GM21723 (cell line): ENCODE measurements around the gene KIR3DL2.
"Not testable (repeated sequence)": the region's sequence is repeated elsewhere in the genome, so short reads cannot be mapped to it uniquely, and the experiment has no call there.

Source experiments
- ATAC-seq: cut with Tn5 transposase; IDR thresholded peaks from one replicate; pipeline ENCODE4 v1.9.1; 2021; ENCODE audit warnings: mild to moderate bottlenecking, moderate library complexity; ENCODE audit not compliant: unreplicated experiment

The KIR3DL2 gene

GRCh38 chr19:54850061-54850640 is at the start of gene KIR3DL2:
KIR3DL2 (plus strand) TSS chr19:54850443; CDS start chr19:54850476, 33 bp downstream.
- ATAC-seq, result not testable (repeated sequence)

- no peak for ATAC-seq
These were observed 46.8 kb upstream of the KIR3DL2 start, which contains the start of gene KIR2DL4 for GRCh38 chr19:54803410-54803809. KIR2DL4 (plus strand) TSS chr19:54803610; CDS start chr19:54803652, 42 bp downstream.

GRCh38 chr19:54804101-54804500 is 46.1 kb upstream of the KIR3DL2 start:
- ATAC-seq, result no peak

GRCh38 chr19:54804571-54804970 is 45.7 kb upstream of the KIR3DL2 start:
- no peak for ATAC-seq

- no peak for ATAC-seq
These were observed 44.4 kb upstream of the KIR3DL2 start for GRCh38 chr19:54805665-54806515.

- no peak for ATAC-seq
These were observed 43.8 kb upstream of the KIR3DL2 start for GRCh38 chr19:54806516-54806838.

GRCh38 chr19:54814571-54814970 is 35.7 kb upstream of the KIR3DL2 start:
- ATAC-seq, result not testable (repeated sequence)

GRCh38 chr19:54816251-54816650 is 34.0 kb upstream of the KIR3DL2 start, which contains the start of gene KIR3DL1:
KIR3DL1 (plus strand) TSS chr19:54816468.
- not testable (repeated sequence) for ATAC-seq

- ATAC-seq, result no peak
These were observed 32.3 kb upstream of the KIR3DL2 start for GRCh38 chr19:54817670-54818536.

- ATAC-seq, result not testable (repeated sequence)
These were observed 25.8 kb upstream of the KIR3DL2 start for GRCh38 chr19:54824416-54824815.

GRCh38 chr19:54825326-54825725 is 24.9 kb upstream of the KIR3DL2 start:
- ATAC-seq, result not testable (repeated sequence)

- not testable (repeated sequence) for ATAC-seq
These were observed 22.2 kb upstream of the KIR3DL2 start for GRCh38 chr19:54828064-54828463.

GRCh38 chr19:54832496-54832895 is 17.7 kb upstream of the KIR3DL2 start, which contains the start of gene KIR2DS4:
KIR2DS4 (plus strand) TSS chr19:54832676.
- ATAC-seq, result not testable (repeated sequence)

GRCh38 chr19:54835126-54835525 is 15.1 kb upstream of the KIR3DL2 start:
- not testable (repeated sequence) for ATAC-seq

GRCh38 chr19:54837522-54837921 is 12.7 kb upstream of the KIR3DL2 start:
- not testable (repeated sequence) for ATAC-seq

GRCh38 chr19:54843171-54843570 is 7.1 kb upstream of the KIR3DL2 start:
- ATAC-seq, result not testable (repeated sequence)

- no peak for ATAC-seq
These were observed 687 bp downstream of the KIR3DL2 start for GRCh38 chr19:54850930-54851329.

GRCh38 chr19:54851353-54851752 is 1.1 kb downstream of the KIR3DL2 start:
- no peak for ATAC-seq

GRCh38 chr19:54855241-54855640 is 5.0 kb downstream of the KIR3DL2 start:
- not testable (repeated sequence) for ATAC-seq

GRCh38 chr19:54858476-54858875 is 8.2 kb downstream of the KIR3DL2 start:
- ATAC-seq, result not testable (repeated sequence)

GRCh38 chr19:54859421-54859820 is 9.2 kb downstream of the KIR3DL2 start:
- not testable (repeated sequence) for ATAC-seq
